Body of pancreas (tissue), 4 donors: ENCODE results near the gene MAP2K1. TPM values are rescaled to one million over a fixed set of nuclear protein-coding genes. Genes with fewer than 3 reads are reported as not detected.

Experiments
- ATAC-seq: fragments of 150-250 bp; one replicate; pipeline ENCODE4 v1.9.1; 2016
- DNase-seq, 4 donors: peaks; one replicate each; pipeline ENCODE4 v3.0.0-alpha.2; 2019
- H3K27ac ChIP-seq, 4 donors: fragments of 200-600 bp; sonication (generic); 1 replicate in 3 of 4; 2 replicates in 1 of 4; pipeline versions ENCODE4 v1.5.1 to v1.6.1; 2016 to 2019; ENCODE audit warnings: mild to moderate bottlenecking in 1 of 4, mixed read lengths in 1 of 4, moderate library complexity in 1 of 4
- H3K27me3 ChIP-seq, 2 donors: fragments of 200-600 bp; sonication (generic); one replicate each; pipeline ENCODE4 v1.6.0; 2016; ENCODE audit warnings: mild to moderate bottlenecking in 1 of 2
- H3K36me3 ChIP-seq, 2 donors: fragments of 200-600 bp; sonication (generic); replicated peaks in 1 of 2; 2 replicates each; pipeline ENCODE4 v1.5.1; 2016; ENCODE audit warnings: low read depth in 2 of 2; ENCODE audit not compliant: insufficient read depth in 1 of 2
- H3K4me1 ChIP-seq: fragments of 200-600 bp; sonication (generic); one replicate; pipeline ENCODE4 v1.6.0; 2016
- H3K4me3 ChIP-seq, 2 donors: fragments of 200-600 bp; sonication (generic); 1 replicate in 1 of 2; 2 replicates in 1 of 2; pipeline ENCODE4 v1.5.1; 2016 to 2019
- H3K9me3 ChIP-seq, 3 donors: fragments of 200-600 bp; sonication (generic); 1 replicate in 2 of 3; 2 replicates in 1 of 3; pipeline ENCODE4 v1.5.1; 2016
- CTCF ChIP-seq, 7 experiments: fragments of 450-650 bp in 4 of 7; fragments of 200-600 bp in 3 of 7; sonication (generic) in 3 of 7; IDR thresholded peaks; one replicate each; pipeline ENCODE4 v1.5.1; 2016 to 2019; ENCODE audit warnings: antibody characterized with exemption in 7 of 7
- POLR2A ChIP-seq, 3 donors: fragments of 450-650 bp; IDR thresholded peaks; one replicate each; pipeline ENCODE4 v1.6.1; 2016; ENCODE audit warnings: antibody characterized with exemption in 3 of 3, mild to moderate bottlenecking in 2 of 3
- WGBS, 2 donors: methylation state at CpG; one replicate each; pipeline ENCODE4 v1.1.5; 2017; 5-methylcytosine and 5-hydroxymethylcytosine counted together
- intact Hi-C: fragments of 100-400 bp; cut with DNase I; formaldehyde crosslinking; loops from one replicate; pipeline ENCODE4 v1.15.1; 2023
- total RNA-seq, 2 donors: library from RNA; depleted of rRNA; stranded (reverse); fragments of >200 nt; gene quantifications; one replicate each; pipeline ENCODE4 v1.1.0, GENCODE V29; 2016

Gene MAP2K1
- total RNA-seq, 2 donors from 2014 or later, result 25.2 to 29.0 TPM

GRCh38 chr15:66402761-66403284 lies 16.1 kb downstream of the MAP2K1 start:
- Histone ChIP-seq H3K9me3 (no peaks in the 10 kb centered on the region), H3K27ac (no peak overlapping the region), H3K4me3 (no peak overlapping the region), H3K36me3 (no peaks in the 10 kb centered on the region), H3K4me1 (peaks cover 25% of the 10 kb centered on the region), H3K27me3 (no peaks in the 10 kb centered on the region)
- no peak for ATAC-seq
- DNase-seq, result no peak
- WGBS, 2 donors, result 78 to 81% methylated on average over 3 of the region's 3 CpGs
- no peak for TF ChIP-seq POLR2A (IDR thresholded peaks at IDR 0.05)
- no peak for TF ChIP-seq CTCF (IDR thresholded peaks at IDR 0.05)
- intact Hi-C loops, result no loop called here

GRCh38 chr15:66403323-66403722 lies 16.6 kb downstream of the MAP2K1 start:
- Histone ChIP-seq H3K36me3 (no peaks in the 10 kb centered on the region), H3K4me3 (no peak overlapping the region), H3K27me3 (no peaks in the 10 kb centered on the region), H3K4me1 (peaks cover 25% of the 10 kb centered on the region), H3K27ac (no peak overlapping the region), H3K9me3 (no peaks in the 10 kb centered on the region)
- DNase-seq, result no peak
- 79 to 84% methylated on average over 5 of the region's 5 CpGs for WGBS, 2 donors
- intact Hi-C loops, result no loop called here
- no peak for ATAC-seq
- TF ChIP-seq CTCF (IDR thresholded peaks at IDR 0.05) (no peak), POLR2A (IDR thresholded peaks at IDR 0.05) (no peak)

GRCh38 chr15:66404122-66404521 lies 17.4 kb downstream of the MAP2K1 start:
- 56 to 58% methylated on average over 8 of the region's 8 CpGs for WGBS, 2 donors
- Histone ChIP-seq H3K36me3 (no peaks in the 10 kb centered on the region), H3K4me3 (no peak overlapping the region), H3K4me1 (peaks cover 30% of the 10 kb centered on the region), H3K27me3 (no peaks in the 10 kb centered on the region), H3K9me3 (no peaks in the 10 kb centered on the region), H3K27ac (peak overlapping the region in 3 of 4 donors; percentile 6 to 40 (median 39))
- ATAC-seq (peak; percentile 27), DNase-seq (no peak)
- no peak for TF ChIP-seq CTCF (IDR thresholded peaks at IDR 0.05)
- no peak for TF ChIP-seq POLR2A (IDR thresholded peaks at IDR 0.05)
- intact Hi-C loops, result no loop called here

GRCh38 chr15:66404532-66404931 lies 17.8 kb downstream of the MAP2K1 start:
- H3K36me3 ChIP-seq, result no peaks in the 10 kb centered on the region
- peak overlapping the region in 2 of 4 donors; percentile 15 to 40 for H3K27ac ChIP-seq
- ATAC-seq (peak; percentile 63), DNase-seq (peak in 1 of 4 donors; percentile 21)
- intact Hi-C loops, result no loop called here
- H3K4me1 ChIP-seq, result peaks cover 30% of the 10 kb centered on the region
- H3K9me3 ChIP-seq, result no peaks in the 10 kb centered on the region
- no peaks in the 10 kb centered on the region for H3K27me3 ChIP-seq
- 50 to 74% methylated on average over 7 of the region's 7 CpGs for WGBS, 2 donors
- TF ChIP-seq POLR2A (IDR thresholded peaks at IDR 0.05), result no peak
- TF ChIP-seq CTCF (IDR thresholded peaks at IDR 0.05), result peak in 4 of 7 experiments; percentile 16 to 42 (median 20)
- no peak overlapping the region for H3K4me3 ChIP-seq

- Histone ChIP-seq H3K27ac (peak overlapping the region in 2 of 4 donors; percentile 15 to 40), H3K36me3 (no peaks in the 10 kb centered on the region), H3K4me3 (no peak overlapping the region), H3K4me1 (peaks cover 30% of the 10 kb centered on the region), H3K9me3 (no peaks in the 10 kb centered on the region), H3K27me3 (no peaks in the 10 kb centered on the region)
- DNase-seq, result no peak
- intact Hi-C loops, result no loop called here
- ATAC-seq, result no peak
- 75 to 83% methylated on average over 2 of the region's 2 CpGs for WGBS, 2 donors
- TF ChIP-seq CTCF (IDR thresholded peaks at IDR 0.05), result no peak
- no peak for TF ChIP-seq POLR2A (IDR thresholded peaks at IDR 0.05)
These were observed 18.3 kb downstream of the MAP2K1 start for GRCh38 chr15:66405007-66405406.
